ENCODE data around the gene ARPC1A.

- TF ChIP-seq CTCF (IDR thresholded peaks at IDR 0.05; ENCODE audit: low read depth, low read length, poor library complexity, severe bottlenecking) (no peak), EZH2phosphoT487 (IDR thresholded peaks at IDR 0.05; ENCODE audit: borderline replicate concordance, low read length) (no peak)
Observed at GRCh38 chr7:99372275-99373090, 46.8 kb downstream of the ARPC1A start.

All from DOHH2 (cell line).